PC-9 (cell line): Measurements from ENCODE around the gene LCP1.

Source experiments
- EZH2 ChIP-seq: fragments of 200-600 bp; sonication (generic); IDR thresholded peaks from 2 replicates; pipeline ENCODE4 v1.8.0; 2017; ENCODE audit warnings: antibody characterized with exemption, low read depth
- TF ChIP-seq, protein P1 (sequence below): fragments of 200-600 bp; sonication (generic); conservative IDR thresholded peaks from 2 replicates; pipeline ENCODE4 v1.6.1; 2017; ENCODE audit warnings: mixed run types, antibody characterized with exemption, mild to moderate bottlenecking, moderate library complexity

DNA sequence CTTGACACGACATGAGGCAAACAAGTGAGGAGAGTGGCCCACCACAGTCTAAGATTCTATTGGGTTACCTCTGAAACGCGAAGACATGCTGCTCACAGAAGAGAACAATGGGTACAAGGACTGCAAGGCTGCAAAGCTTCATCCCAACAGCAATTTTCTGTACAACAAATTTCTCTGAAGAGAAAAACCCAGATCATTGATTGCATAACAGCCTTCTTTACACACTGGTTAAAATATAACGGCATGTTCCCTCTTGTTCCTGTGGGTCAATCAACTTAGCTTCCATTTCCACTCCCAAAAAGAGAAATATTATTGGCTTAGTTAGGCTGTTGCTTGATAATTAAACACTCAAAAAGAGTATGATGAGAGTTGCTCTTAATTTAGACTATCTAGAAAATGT, 77.1 kb downstream of the LCP1 start, which contains the start of gene CPB2:
- TF ChIP-seq, protein P1, sequence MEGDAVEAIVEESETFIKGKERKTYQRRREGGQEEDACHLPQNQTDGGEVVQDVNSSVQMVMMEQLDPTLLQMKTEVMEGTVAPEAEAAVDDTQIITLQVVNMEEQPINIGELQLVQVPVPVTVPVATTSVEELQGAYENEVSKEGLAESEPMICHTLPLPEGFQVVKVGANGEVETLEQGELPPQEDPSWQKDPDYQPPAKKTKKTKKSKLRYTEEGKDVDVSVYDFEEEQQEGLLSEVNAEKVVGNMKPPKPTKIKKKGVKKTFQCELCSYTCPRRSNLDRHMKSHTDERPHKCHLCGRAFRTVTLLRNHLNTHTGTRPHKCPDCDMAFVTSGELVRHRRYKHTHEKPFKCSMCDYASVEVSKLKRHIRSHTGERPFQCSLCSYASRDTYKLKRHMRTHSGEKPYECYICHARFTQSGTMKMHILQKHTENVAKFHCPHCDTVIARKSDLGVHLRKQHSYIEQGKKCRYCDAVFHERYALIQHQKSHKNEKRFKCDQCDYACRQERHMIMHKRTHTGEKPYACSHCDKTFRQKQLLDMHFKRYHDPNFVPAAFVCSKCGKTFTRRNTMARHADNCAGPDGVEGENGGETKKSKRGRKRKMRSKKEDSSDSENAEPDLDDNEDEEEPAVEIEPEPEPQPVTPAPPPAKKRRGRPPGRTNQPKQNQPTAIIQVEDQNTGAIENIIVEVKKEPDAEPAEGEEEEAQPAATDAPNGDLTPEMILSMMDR: no peak
- no peak for TF ChIP-seq EZH2
